Smooth muscle cell (in vitro differentiated cells): ENCODE data around the gene ZNF700. TPM values are rescaled to one million over a fixed set of nuclear protein-coding genes. Genes with fewer than 3 reads are reported as not detected.
"Not testable (repeated sequence)": the region's sequence is repeated elsewhere in the genome, so short reads cannot be mapped to it uniquely, and the experiment has no call there.

ENCODE experiments used
- DNase-seq: peaks from one replicate; lab custom pipeline; 2025; ENCODE audit not compliant: unreplicated experiment; lab: John Stamatoyannopoulos, UW
- H2AFZ ChIP-seq: fragments of 200-600 bp; sonication (generic); 2 replicates; pipeline ENCODE4 v1.6.0; 2016; ENCODE audit warnings: antibody characterized with exemption, low read depth, mild to moderate bottlenecking
- H3F3A ChIP-seq: fragments of 200-600 bp; sonication (generic); 2 replicates; pipeline ENCODE4 v1.6.0; 2017; ENCODE audit warnings: antibody characterized with exemption, low read depth
- H3K27ac ChIP-seq: fragments of 200-600 bp; sonication (generic); 2 replicates; pipeline ENCODE4 v1.5.1; 2016; ENCODE audit warnings: low read depth, mild to moderate bottlenecking
- H3K27me3 ChIP-seq: fragments of 200-600 bp; sonication (generic); 2 replicates; pipeline ENCODE4 v1.6.1; 2016; ENCODE audit warnings: low read depth, mild to moderate bottlenecking
- H3K36me3 ChIP-seq: fragments of 200-600 bp; sonication (generic); 2 replicates; pipeline ENCODE4 v1.5.1; 2016; ENCODE audit warnings: low read depth
- H3K4me1 ChIP-seq: fragments of 200-600 bp; sonication (generic); 2 replicates; pipeline ENCODE4 v1.5.1; 2016; ENCODE audit warnings: low read depth
- H3K4me2 ChIP-seq: fragments of 200-600 bp; sonication (generic); 2 replicates; pipeline ENCODE4 v1.6.0; 2016; ENCODE audit warnings: mild to moderate bottlenecking
- H3K4me3 ChIP-seq: fragments of 200-600 bp; sonication (generic); 2 replicates; pipeline ENCODE4 v1.5.1; 2016; ENCODE audit warnings: mild to moderate bottlenecking
- H3K79me2 ChIP-seq: fragments of 200-600 bp; sonication (generic); 2 replicates; pipeline ENCODE4 v1.6.0; 2016; ENCODE audit warnings: low read depth, mild to moderate bottlenecking
- H3K9ac ChIP-seq: fragments of 200-600 bp; sonication (generic); 2 replicates; pipeline ENCODE4 v1.6.0; 2016; ENCODE audit warnings: low read depth
- H3K9me3 ChIP-seq: fragments of 200-600 bp; sonication (generic); replicated peaks from 2 replicates; pipeline ENCODE4 v1.5.1; 2016; ENCODE audit warnings: low read depth
- H4K20me1 ChIP-seq: fragments of 200-600 bp; sonication (generic); 2 replicates; pipeline ENCODE4 v1.6.0; 2016; ENCODE audit warnings: low read depth
- WGBS: methylation state at CpG from one replicate; pipeline ENCODE4 v1.1.7; 2016; ENCODE audit warnings: low lambda C conversion rate; 5-methylcytosine and 5-hydroxymethylcytosine counted together
- polyA plus RNA-seq: library from polyadenylated mRNA; unstranded; fragments of >200 nt; fragmentation: Nextera tagmentation; extraction: Ambion mirVana; gene quantifications from 2 replicates; pipeline ENCODE4 v1.2.1, GENCODE V29; 2016
- small RNA-seq: library from RNA; depleted of rRNA; stranded (forward); fragments of <200 nt; gene quantifications from one replicate; pipeline ENCODE3, GENCODE V24; 2014
- total RNA-seq: library from RNA; depleted of rRNA; stranded (reverse); fragments of >200 nt; gene quantifications from 2 replicates; pipeline ENCODE4 v1.2.3, GENCODE V29; 2014
- TF ChIP-seq, protein P1 (sequence below): fragments of 200-600 bp; sonication (generic); IDR thresholded peaks from 2 replicates; pipeline ENCODE4 v1.5.1; 2017; ENCODE audit warnings: borderline replicate concordance, mild to moderate bottlenecking, antibody characterized with exemption; ENCODE audit not compliant: insufficient read depth, poor library complexity, severe bottlenecking

Gene ZNF700
- total and polyA plus RNA-seq, 2 experiments from 2014 or later, result 1.2 to 8.3 TPM

DNA sequence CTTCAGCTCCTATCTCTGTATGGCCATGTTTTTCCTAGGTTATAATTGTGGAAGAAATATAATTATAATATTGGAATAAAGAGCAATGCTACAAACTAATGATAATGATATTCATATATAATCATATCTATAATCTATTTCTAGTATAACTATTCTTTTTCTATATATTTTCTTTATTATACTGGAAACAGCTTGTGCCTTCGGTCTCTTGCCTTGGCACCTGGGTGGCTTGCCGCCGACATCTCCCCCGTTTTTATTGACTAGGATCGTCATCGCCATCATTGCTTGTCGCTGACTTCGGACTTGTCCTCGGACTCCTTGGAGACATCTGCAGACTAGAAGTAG, 64.2 kb downstream of the ZNF700 start:
- Histone ChIP-seq H3K9me3 (no peaks in the 10 kb centered on the region), H3K27me3 (no peaks in the 10 kb centered on the region), H3F3A (no peaks in the 10 kb centered on the region), H3K36me3 (no peaks in the 10 kb centered on the region), H3K79me2 (peaks cover 19% of the 10 kb centered on the region), H2AFZ (no peak overlapping the region), H4K20me1 (peaks cover 6% of the 10 kb centered on the region), H3K4me1 (no peaks in the 10 kb centered on the region), H3K4me2 (peak overlapping the region; percentile 92), H3K27ac (no peak overlapping the region), H3K4me3 (peak overlapping the region; percentile 87), H3K9ac (no peak overlapping the region)
- TF ChIP-seq, protein P1, sequence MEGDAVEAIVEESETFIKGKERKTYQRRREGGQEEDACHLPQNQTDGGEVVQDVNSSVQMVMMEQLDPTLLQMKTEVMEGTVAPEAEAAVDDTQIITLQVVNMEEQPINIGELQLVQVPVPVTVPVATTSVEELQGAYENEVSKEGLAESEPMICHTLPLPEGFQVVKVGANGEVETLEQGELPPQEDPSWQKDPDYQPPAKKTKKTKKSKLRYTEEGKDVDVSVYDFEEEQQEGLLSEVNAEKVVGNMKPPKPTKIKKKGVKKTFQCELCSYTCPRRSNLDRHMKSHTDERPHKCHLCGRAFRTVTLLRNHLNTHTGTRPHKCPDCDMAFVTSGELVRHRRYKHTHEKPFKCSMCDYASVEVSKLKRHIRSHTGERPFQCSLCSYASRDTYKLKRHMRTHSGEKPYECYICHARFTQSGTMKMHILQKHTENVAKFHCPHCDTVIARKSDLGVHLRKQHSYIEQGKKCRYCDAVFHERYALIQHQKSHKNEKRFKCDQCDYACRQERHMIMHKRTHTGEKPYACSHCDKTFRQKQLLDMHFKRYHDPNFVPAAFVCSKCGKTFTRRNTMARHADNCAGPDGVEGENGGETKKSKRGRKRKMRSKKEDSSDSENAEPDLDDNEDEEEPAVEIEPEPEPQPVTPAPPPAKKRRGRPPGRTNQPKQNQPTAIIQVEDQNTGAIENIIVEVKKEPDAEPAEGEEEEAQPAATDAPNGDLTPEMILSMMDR, result no peak
- no peak for DNase-seq
- WGBS, result 80% methylated on average over 9 of the region's 9 CpGs

DNA sequence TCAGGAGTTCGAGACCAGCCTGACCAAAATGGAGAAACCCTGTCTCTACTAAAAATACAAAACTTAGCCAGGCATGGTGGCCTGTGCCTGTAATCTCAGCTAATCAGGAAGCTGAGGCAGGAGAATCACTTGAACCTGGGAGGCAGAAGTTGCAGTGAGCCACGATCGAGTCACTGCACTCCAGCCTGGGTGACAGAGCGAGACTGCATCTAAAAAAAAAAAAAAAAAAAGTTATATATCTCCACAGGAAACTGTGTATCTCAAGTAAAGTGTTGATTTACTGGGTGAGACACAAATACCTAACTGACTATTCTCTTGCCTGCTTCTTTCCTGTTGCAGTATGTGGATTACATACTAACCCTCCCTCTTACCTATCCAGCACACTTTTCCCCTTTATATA, 67.0 kb downstream of the ZNF700 start:
- not testable (repeated sequence) for H3K9ac ChIP-seq, DNase-seq, H3K4me1 ChIP-seq, H2AFZ ChIP-seq, H3K9me3 ChIP-seq, H3K4me2 ChIP-seq, H4K20me1 ChIP-seq, H3K4me3 ChIP-seq, H3F3A ChIP-seq, H3K27ac ChIP-seq, H3K27me3 ChIP-seq, H3K36me3 ChIP-seq
- peaks cover 20% of the 10 kb centered on the region for H3K79me2 ChIP-seq
- 80% methylated on average over 4 of the region's 4 CpGs for WGBS

DNA sequence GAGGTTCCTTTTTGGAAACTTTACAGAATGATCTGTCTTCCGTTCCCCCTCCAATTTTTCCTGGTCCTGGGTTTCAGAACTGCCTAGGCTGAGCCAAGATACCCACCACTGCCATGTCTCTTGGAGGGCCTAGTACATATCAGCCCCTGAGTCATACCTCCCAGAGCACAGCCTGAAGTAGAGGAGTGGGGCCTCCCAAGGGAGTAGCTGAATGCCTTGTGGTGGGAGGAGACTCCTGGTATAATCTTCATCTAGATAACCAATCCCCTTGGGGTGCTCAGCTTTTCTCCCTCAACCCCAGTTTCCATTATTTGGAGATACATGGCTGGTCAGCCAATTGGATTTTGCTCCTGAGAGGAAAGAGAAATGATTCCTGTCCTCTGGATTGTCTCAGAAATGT, 70.3 kb downstream of the ZNF700 start:
- no peaks in the 10 kb centered on the region for H3K27me3 ChIP-seq
- TF ChIP-seq, protein P1, result no peak
- WGBS, result 91% methylated on average over 1 of the region's 1 CpG

More for the DNA sequence above, 70.3 kb downstream of the ZNF700 start:
- no peak overlapping the region for H3K9ac ChIP-seq
- no peak for DNase-seq
- no peak overlapping the region for H3K27ac ChIP-seq
- no peak overlapping the region for H3K4me2 ChIP-seq
- H3F3A ChIP-seq, result no peaks in the 10 kb centered on the region
- H3K36me3 ChIP-seq, result no peaks in the 10 kb centered on the region
- no peaks in the 10 kb centered on the region for H3K4me1 ChIP-seq
- H3K4me3 ChIP-seq, result no peak overlapping the region
- H3K79me2 ChIP-seq, result peaks cover 14% of the 10 kb centered on the region
- H2AFZ ChIP-seq, result no peak overlapping the region
- H3K9me3 ChIP-seq, result no peaks in the 10 kb centered on the region
- H4K20me1 ChIP-seq, result no peaks in the 10 kb centered on the region

Small RNAs within 50 kb of the gene (small RNA-seq; reads per million reads assigned to genes)
- not detected for gene RNA5SP464

Other genes with a start within 250 kb of the ZNF700 start
- gene ZNF823, start 186.2 kb upstream of the ZNF700 start, total RNA-seq, result 5.7 and 12.1 TPM in 2 replicates
- gene ZNF823, start 186.2 kb upstream of the ZNF700 start, polyA plus RNA-seq, result 0.95 and 1.0 TPM in 2 replicates
- gene ZNF441, start 158.1 kb upstream of the ZNF700 start, total RNA-seq, result 7.6 and 9.3 TPM in 2 replicates
- 2.7 and 2.8 TPM in 2 replicates for gene ZNF441, start 158.1 kb upstream of the ZNF700 start, polyA plus RNA-seq
- gene ZNF491, start 126.6 kb upstream of the ZNF700 start, total RNA-seq, result 3.6 and 6.1 TPM in 2 replicates
- 1.1 and 1.4 TPM in 2 replicates for gene ZNF491, start 126.6 kb upstream of the ZNF700 start, polyA plus RNA-seq
- 14.5 and 16.8 TPM in 2 replicates for gene ZNF440, start 110.8 kb upstream of the ZNF700 start, total RNA-seq
- gene ZNF440, start 110.8 kb upstream of the ZNF700 start, polyA plus RNA-seq, result 3.6 and 5.0 TPM in 2 replicates
- gene ZNF439, start 76.4 kb upstream of the ZNF700 start, total RNA-seq, result 1.9 and 2.6 TPM in 2 replicates
- 1.4 and 3.2 TPM in 2 replicates for gene ZNF439, start 76.4 kb upstream of the ZNF700 start, polyA plus RNA-seq
- gene ZNF69, start 37.3 kb upstream of the ZNF700 start, total RNA-seq, result 8.8 and 15.1 TPM in 2 replicates
- gene ZNF69, start 37.3 kb upstream of the ZNF700 start, polyA plus RNA-seq, result 4.6 and 8.2 TPM in 2 replicates
- 1.2 and 1.6 TPM in 2 replicates for gene ZNF763, start 39.9 kb downstream of the ZNF700 start, total RNA-seq
- gene ZNF763, start 39.9 kb downstream of the ZNF700 start, polyA plus RNA-seq, result 0.53 and 0.73 TPM in 2 replicates
- gene ZNF433, start 110.6 kb downstream of the ZNF700 start, total RNA-seq, result 6.9 and 10.2 TPM in 2 replicates
- gene ZNF433, start 110.6 kb downstream of the ZNF700 start, polyA plus RNA-seq, result 2.6 and 3.0 TPM in 2 replicates
- gene ZNF878, start 127.9 kb downstream of the ZNF700 start, total RNA-seq, result 0.36 and 2.5 TPM in 2 replicates
- gene ZNF878, start 127.9 kb downstream of the ZNF700 start, polyA plus RNA-seq, result 1.5 TPM in 1 of 2 replicates, not detected in the other
- gene ZNF844, start 139.6 kb downstream of the ZNF700 start, total RNA-seq, result 4.4 and 10.4 TPM in 2 replicates
- gene ZNF844, start 139.6 kb downstream of the ZNF700 start, polyA plus RNA-seq, result 0.80 and 1.9 TPM in 2 replicates
- 1.3 and 4.2 TPM in 2 replicates for gene ZNF20, start 215.2 kb downstream of the ZNF700 start, total RNA-seq
- 0.46 and 1.5 TPM in 2 replicates for gene ZNF20, start 215.2 kb downstream of the ZNF700 start, polyA plus RNA-seq
- 7.8 and 13.5 TPM in 2 replicates for gene ZNF625, start 231.6 kb downstream of the ZNF700 start, total RNA-seq
- gene ZNF625, start 231.6 kb downstream of the ZNF700 start, polyA plus RNA-seq, result 0.66 and 1.0 TPM in 2 replicates
- gene ZNF136, start 238.0 kb downstream of the ZNF700 start, total RNA-seq, result 5.7 and 14.4 TPM in 2 replicates
- gene ZNF136, start 238.0 kb downstream of the ZNF700 start, polyA plus RNA-seq, result 5.1 and 7.9 TPM in 2 replicates